Heart left ventricle (tissue), 16 donors: Measurements from ENCODE around the gene ZNF605. TPM values are rescaled to one million over a fixed set of nuclear protein-coding genes. Genes with fewer than 3 reads are reported as not detected.

Experiments used
- ATAC-seq, 4 donors: fragments of 200-7000 bp; cut with Tn5 transposase; one replicate each; pipeline ENCODE4 v1.9.1; 2020 to 2022; ENCODE audit warnings: moderate library complexity in 4 of 4, mild to moderate bottlenecking in 3 of 4, moderate number of reproducible peaks in 1 of 4
- DNase-seq, 5 donors: peaks; one replicate each; pipeline ENCODE4 v3.0.0-alpha.2; 2020
- H3K27ac ChIP-seq, 12 donors: fragments of 200-600 bp; sonication (generic) in 4 of 12; one replicate each; pipeline versions ENCODE4 v1.5.0 to v1.8.0; 2016 to 2022; ENCODE audit warnings: mild to moderate bottlenecking in 2 of 12
- H3K27me3 ChIP-seq, 9 donors: fragments of 200-600 bp; sonication (generic) in 2 of 9; one replicate each; pipeline versions ENCODE4 v1.5.1 to v1.8.0; 2016 to 2022; ENCODE audit warnings: mild to moderate bottlenecking in 3 of 9
- H3K36me3 ChIP-seq, 9 donors: fragments of 200-600 bp; sonication (generic) in 2 of 9; one replicate each; pipeline versions ENCODE4 v1.5.0 to v1.8.0; 2018 to 2022; ENCODE audit warnings: mild to moderate bottlenecking in 2 of 9
- H3K4me1 ChIP-seq, 12 donors: fragments of 200-600 bp; sonication (generic) in 4 of 12; one replicate each; pipeline versions ENCODE4 v1.5.0 to v1.8.0; 2016 to 2022; ENCODE audit warnings: mild to moderate bottlenecking in 3 of 12
- H3K4me3 ChIP-seq, 12 donors: fragments of 200-600 bp; sonication (generic) in 4 of 12; one replicate each; pipeline versions ENCODE4 v1.5.0 to v1.8.0; 2017 to 2022; ENCODE audit warnings: mild to moderate bottlenecking in 9 of 12, moderate library complexity in 4 of 12
- H3K9me3 ChIP-seq, 12 donors: fragments of 200-600 bp; sonication (generic) in 4 of 12; one replicate each; pipeline versions ENCODE4 v1.5.0 to v1.8.0; 2016 to 2022; ENCODE audit warnings: mild to moderate bottlenecking in 1 of 12
- POLR2A ChIP-seq, 2 donors: fragments of 450-650 bp; IDR thresholded peaks; one replicate each; pipeline ENCODE4 v1.6.1; 2017; ENCODE audit warnings: antibody characterized with exemption in 2 of 2, mild to moderate bottlenecking in 2 of 2, moderate library complexity in 2 of 2
- WGBS, 4 donors: extraction: QIAGEN DNeasy Blood & Tissue Kit in 2 of 4; methylation state at CpG; one replicate each; pipeline versions ENCODE4 v1.1.5 to v1.1.7; 2013 to 2018; 5-methylcytosine and 5-hydroxymethylcytosine counted together
- intact Hi-C, 10 donors: fragments of 100-400 bp; cut with DNase I; formaldehyde crosslinking; loops; one replicate each; pipeline versions ENCODE4 v1.11.1 to v1.14.2; 2022
- polyA plus RNA-seq, 2 donors: library from polyadenylated mRNA; stranded (reverse); fragments of 200-250 nt; gene quantifications; one replicate each; pipeline ENCODE4 v1.2.3, GENCODE V29; 2013
- total RNA-seq, 9 donors: library from RNA; depleted of rRNA in 2 of 9; stranded (reverse); fragments of >200 nt in 2 of 9; fragmentation: NEBNext Ultra II Directional in 3 of 9; extraction: Animal tissue kit (Norgen Biotek cat#: 25700) in 3 of 9; gene quantifications; one replicate each; pipeline versions ENCODE4 v1.1.0 to v1.2.4, GENCODE V29; 2016 to 2023
- TF ChIP-seq, protein P1 (sequence below), 12 donors: fragments of 200-600 bp; sonication (generic) in 4 of 12; IDR thresholded peaks; one replicate each; pipeline versions ENCODE4 v1.5.0 to v1.8.0; 2018 to 2022; ENCODE audit warnings: antibody characterized with exemption in 12 of 12, mild to moderate bottlenecking in 5 of 12
- donor health status: ischemic (EF 13 %, LVEDD 7.1; RV severe dilation, severe dysfunction).
- donor health status: healthy with polysubstance abuse.
- donor health status: DM: no; HTN: yes; CAD: no.
- donor health status: DM: no; HTN: no; CAD: no.
- donor health status: ischemic (EF 25% LVEDD 6.9; RV normal size, moderate dysfunction).
- donor health status: ischemic (EF 25% LVEDD 5.7; RV mildly dilated, moderate dysfunction).
- donor health status: healthy.
- donor health status: DM: yes; HTN: yes; CAD: no.
- donor health status: ischemic (EF 35%, LVEDD 5.7; RV mildly dilated, moderate dysfunction).
- donor health status: nonischemic (EF 11% LVEDD 7.7; RV severe dilation, severe dysfunction).
- donor health status: DM: yes; HTN: yes; CAD: no.
- donor health status: PGD.
- donor health status: ischemic (EF 29% LVEDD 5.4; RV normal size, mild dysfunction).
- donor health status: nonischemic (EF 23%, LVEDD 6.1; RV moderate dilation, normal function).

ZNF605 gene
- total and polyA plus RNA-seq, 11 donors: 3.4 to 14.2 (median 10.2) TPM

DNA sequence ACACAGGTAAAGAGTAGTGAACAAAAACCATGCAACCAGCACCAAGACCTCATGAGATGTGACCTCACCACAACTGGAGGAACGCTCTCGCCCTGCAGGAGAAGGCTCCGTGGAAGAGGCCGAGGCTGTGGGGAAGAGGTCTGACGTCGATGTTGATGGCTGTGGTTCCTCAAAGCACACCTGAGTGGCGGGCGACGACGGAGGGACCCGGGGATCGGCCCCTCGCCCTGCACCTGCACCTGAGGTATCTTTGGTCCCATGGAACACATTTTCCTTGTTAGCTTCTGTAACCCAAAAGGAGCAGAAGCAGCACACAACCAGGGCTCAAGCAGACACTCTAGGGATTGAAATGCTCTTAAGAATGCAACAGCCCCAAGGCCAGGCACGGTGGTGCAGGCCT lies 86.6 kb downstream of the ZNF605 start:
- WGBS, 4 donors: 86 to 94% (median 89%) methylated on average over 13 to 14 of the region's 14 CpGs
- Histone ChIP-seq H3K4me3 (no peak overlapping the region), H3K27ac (no peak overlapping the region), H3K36me3 (peaks cover 0 to 91% (median 78%) of the 10 kb centered on the region in 9 donors), H3K4me1 (no peaks in the 10 kb centered on the region), H3K9me3 (peaks cover 0 to 7% (median 0%) of the 10 kb centered on the region in 12 donors), H3K27me3 (no peaks in the 10 kb centered on the region)
- intact Hi-C loops: no loop called here
- ATAC-seq (no peak), DNase-seq (no peak)
- no peak for TF ChIP-seq POLR2A (IDR thresholded peaks at IDR 0.05)
- TF ChIP-seq, protein P1, sequence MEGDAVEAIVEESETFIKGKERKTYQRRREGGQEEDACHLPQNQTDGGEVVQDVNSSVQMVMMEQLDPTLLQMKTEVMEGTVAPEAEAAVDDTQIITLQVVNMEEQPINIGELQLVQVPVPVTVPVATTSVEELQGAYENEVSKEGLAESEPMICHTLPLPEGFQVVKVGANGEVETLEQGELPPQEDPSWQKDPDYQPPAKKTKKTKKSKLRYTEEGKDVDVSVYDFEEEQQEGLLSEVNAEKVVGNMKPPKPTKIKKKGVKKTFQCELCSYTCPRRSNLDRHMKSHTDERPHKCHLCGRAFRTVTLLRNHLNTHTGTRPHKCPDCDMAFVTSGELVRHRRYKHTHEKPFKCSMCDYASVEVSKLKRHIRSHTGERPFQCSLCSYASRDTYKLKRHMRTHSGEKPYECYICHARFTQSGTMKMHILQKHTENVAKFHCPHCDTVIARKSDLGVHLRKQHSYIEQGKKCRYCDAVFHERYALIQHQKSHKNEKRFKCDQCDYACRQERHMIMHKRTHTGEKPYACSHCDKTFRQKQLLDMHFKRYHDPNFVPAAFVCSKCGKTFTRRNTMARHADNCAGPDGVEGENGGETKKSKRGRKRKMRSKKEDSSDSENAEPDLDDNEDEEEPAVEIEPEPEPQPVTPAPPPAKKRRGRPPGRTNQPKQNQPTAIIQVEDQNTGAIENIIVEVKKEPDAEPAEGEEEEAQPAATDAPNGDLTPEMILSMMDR (IDR thresholded peaks at IDR 0.05): no peak

Other genes starting within 250 kb of the ZNF605 start
- 10 to 100 TPM; 21.2 to 46.5 (median 27.6) TPM for gene PGAM5, start 245.5 kb downstream of the ZNF605 start, total RNA-seq
- gene PGAM5, start 245.5 kb downstream of the ZNF605 start, polyA plus RNA-seq: 10 to 100 TPM; 20.7 to 31.8 TPM
- gene ANKLE2, start 194.5 kb downstream of the ZNF605 start, total RNA-seq: 10 to 100 TPM; 20.7 to 45.2 (median 29.1) TPM
- 10 to 100 TPM; 15.5 to 27.8 TPM for gene ANKLE2, start 194.5 kb downstream of the ZNF605 start, polyA plus RNA-seq
- 10 to 100 TPM; 28.3 to 46.2 (median 37.3) TPM for gene GOLGA3, start 127.4 kb downstream of the ZNF605 start, total RNA-seq
- gene GOLGA3, start 127.4 kb downstream of the ZNF605 start, polyA plus RNA-seq: 10 to 100 TPM; 12.0 to 34.3 TPM
- gene CHFR, start 68.7 kb downstream of the ZNF605 start, total RNA-seq: 10 to 100 TPM; 10.6 to 33.5 (median 16.4) TPM
- 10 to 100 TPM; 17.4 to 21.6 TPM for gene CHFR, start 68.7 kb downstream of the ZNF605 start, polyA plus RNA-seq
- gene ZNF26, start 30.1 kb upstream of the ZNF605 start, total RNA-seq: 1 to 10 TPM in 8 of 9 donors, under 1 TPM in 1; 0.60 to 6.7 (median 3.7) TPM
- 1 to 10 TPM; 1.8 to 4.2 TPM for gene ZNF26, start 30.1 kb upstream of the ZNF605 start, polyA plus RNA-seq
- gene ZNF84, start 81.2 kb upstream of the ZNF605 start, total RNA-seq: 10 to 100 TPM; 11.0 to 24.0 (median 15.9) TPM
- gene ZNF84, start 81.2 kb upstream of the ZNF605 start, polyA plus RNA-seq: 1 to 10 TPM; 6.7 to 6.9 TPM
- gene ZNF140, start 124.6 kb upstream of the ZNF605 start, total RNA-seq: 10 to 100 TPM in 2 of 9 donors, 1 to 10 TPM in 7; 6.5 to 13.0 (median 8.7) TPM
- 10 to 100 TPM in 1 of 2 donors, 1 to 10 TPM in 1; 7.9 to 11.4 TPM for gene ZNF140, start 124.6 kb upstream of the ZNF605 start, polyA plus RNA-seq
- gene ZNF891, start 174.0 kb upstream of the ZNF605 start, total RNA-seq: 1 to 10 TPM in 5 of 9 donors, under 1 TPM in 4; 0.60 to 1.3 (median 1.0) TPM
- gene ZNF891, start 174.0 kb upstream of the ZNF605 start, polyA plus RNA-seq: under 1 TPM; 0.49 to 0.80 TPM
- 1 to 10 TPM; 4.8 to 9.9 (median 8.1) TPM for gene ZNF10, start 174.3 kb upstream of the ZNF605 start, total RNA-seq
- gene ZNF10, start 174.3 kb upstream of the ZNF605 start, polyA plus RNA-seq: 1 to 10 TPM; 4.8 to 5.9 TPM
- 10 to 100 TPM in 5 of 9 donors, 1 to 10 TPM in 4; 8.1 to 15.5 (median 10.0) TPM for gene ZNF268, start 225.2 kb upstream of the ZNF605 start, total RNA-seq
- gene ZNF268, start 225.2 kb upstream of the ZNF605 start, polyA plus RNA-seq: 1 to 10 TPM; 2.6 to 6.8 TPM